Vagina (tissue), 2 donors: Measurements from ENCODE around the gene EIF2B5. TPM values are rescaled to one million over a fixed set of nuclear protein-coding genes. Genes with fewer than 3 reads are reported as not detected.
"Not testable (repeated sequence)": the region's sequence is repeated elsewhere in the genome, so short reads cannot be mapped to it uniquely, and the experiment has no call there.

Source experiments
- DNase-seq, 2 donors: peaks; one replicate each; pipeline ENCODE4 v3.0.0-alpha.2; 2017; ENCODE audit errors: extremely low spot score in 2 of 2
- H3K27ac ChIP-seq: fragments of 200-600 bp; sonication (generic); one replicate; pipeline ENCODE4 v1.5.1; 2019
- H3K27me3 ChIP-seq: fragments of 200-600 bp; sonication (generic); one replicate; pipeline ENCODE4 v1.5.1; 2019
- H3K36me3 ChIP-seq, 2 donors: fragments of 200-600 bp; sonication (generic); one replicate each; pipeline ENCODE4 v1.5.1; 2017 to 2019
- H3K4me1 ChIP-seq: fragments of 200-600 bp; sonication (generic); one replicate; pipeline ENCODE4 v1.5.1; 2019
- H3K4me3 ChIP-seq, 2 donors: fragments of 200-600 bp; sonication (generic); 1 replicate in 1 of 2; 2 replicates in 1 of 2; pipeline ENCODE4 v1.5.1; 2016 to 2019
- H3K9me3 ChIP-seq: fragments of 200-600 bp; sonication (generic); one replicate; pipeline ENCODE4 v1.5.1; 2019
- POLR2A ChIP-seq, 2 donors: fragments of 450-650 bp; IDR thresholded peaks; one replicate each; pipeline ENCODE4 v1.6.1; 2017; ENCODE audit warnings: antibody characterized with exemption in 2 of 2, mild to moderate bottlenecking in 2 of 2, moderate library complexity in 2 of 2
- POLR2AphosphoS5 ChIP-seq, 2 donors: sonication (generic); formaldehyde crosslinking; IDR thresholded peaks; one replicate each; pipeline ENCODE4 v1.9.0; 2017; ENCODE audit warnings: antibody characterized with exemption in 2 of 2, mild to moderate bottlenecking in 2 of 2, low read depth in 1 of 2; ENCODE audit not compliant: insufficient read depth in 1 of 2
- intact Hi-C: fragments of 100-400 bp; cut with DNase I; formaldehyde crosslinking; loops from one replicate; pipeline ENCODE4 v1.15.1; 2023
- total RNA-seq: library from RNA; depleted of rRNA; stranded (reverse); fragments of >200 nt; gene quantifications from one replicate; pipeline ENCODE4 v1.2.3, GENCODE V29; 2016
- TF ChIP-seq, protein P1 (sequence below), 3 experiments: fragments of 450-650 bp in 2 of 3; fragments of 200-600 bp in 1 of 3; sonication (generic) in 1 of 3; IDR thresholded peaks; one replicate each; pipeline ENCODE4 v1.5.1; 2017 to 2019; ENCODE audit warnings: antibody characterized with exemption in 3 of 3, mild to moderate bottlenecking in 2 of 3, moderate library complexity in 2 of 3

Gene EIF2B5
- total RNA-seq, 1 donor from 2014 or later: 30.2 TPM

GRCh38 chr3:184097556-184097955, 37.6 kb upstream of the EIF2B5 start:
- no peak for DNase-seq
- intact Hi-C loops: no loop called here
- no peaks in the 10 kb centered on the region for H3K4me1 ChIP-seq
- no peaks in the 10 kb centered on the region for H3K27me3 ChIP-seq
- no peak overlapping the region for H3K4me3 ChIP-seq
- no peak overlapping the region for H3K27ac ChIP-seq
- H3K36me3 ChIP-seq: no peaks in the 10 kb centered on the region
- no peak for TF ChIP-seq POLR2A (IDR thresholded peaks at IDR 0.05)
- no peak for TF ChIP-seq POLR2AphosphoS5 (IDR thresholded peaks at IDR 0.05; ENCODE audit: insufficient read depth in 1 of 2, low read depth in 1 of 2)
- TF ChIP-seq, protein P1, sequence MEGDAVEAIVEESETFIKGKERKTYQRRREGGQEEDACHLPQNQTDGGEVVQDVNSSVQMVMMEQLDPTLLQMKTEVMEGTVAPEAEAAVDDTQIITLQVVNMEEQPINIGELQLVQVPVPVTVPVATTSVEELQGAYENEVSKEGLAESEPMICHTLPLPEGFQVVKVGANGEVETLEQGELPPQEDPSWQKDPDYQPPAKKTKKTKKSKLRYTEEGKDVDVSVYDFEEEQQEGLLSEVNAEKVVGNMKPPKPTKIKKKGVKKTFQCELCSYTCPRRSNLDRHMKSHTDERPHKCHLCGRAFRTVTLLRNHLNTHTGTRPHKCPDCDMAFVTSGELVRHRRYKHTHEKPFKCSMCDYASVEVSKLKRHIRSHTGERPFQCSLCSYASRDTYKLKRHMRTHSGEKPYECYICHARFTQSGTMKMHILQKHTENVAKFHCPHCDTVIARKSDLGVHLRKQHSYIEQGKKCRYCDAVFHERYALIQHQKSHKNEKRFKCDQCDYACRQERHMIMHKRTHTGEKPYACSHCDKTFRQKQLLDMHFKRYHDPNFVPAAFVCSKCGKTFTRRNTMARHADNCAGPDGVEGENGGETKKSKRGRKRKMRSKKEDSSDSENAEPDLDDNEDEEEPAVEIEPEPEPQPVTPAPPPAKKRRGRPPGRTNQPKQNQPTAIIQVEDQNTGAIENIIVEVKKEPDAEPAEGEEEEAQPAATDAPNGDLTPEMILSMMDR (IDR thresholded peaks at IDR 0.05): no peak
- peaks cover 3% of the 10 kb centered on the region for H3K9me3 ChIP-seq

GRCh38 chr3:184099806-184100686, 35.1 kb upstream of the EIF2B5 start:
- DNase-seq: no peak
- Histone ChIP-seq H3K27me3 (no peaks in the 10 kb centered on the region), H3K4me3 (no peak overlapping the region), H3K4me1 (no peaks in the 10 kb centered on the region), H3K9me3 (no peaks in the 10 kb centered on the region), H3K36me3 (no peaks in the 10 kb centered on the region), H3K27ac (no peak overlapping the region)
- TF ChIP-seq, protein P1 (IDR thresholded peaks at IDR 0.05): no peak
- TF ChIP-seq POLR2A (IDR thresholded peaks at IDR 0.05) (no peak), POLR2AphosphoS5 (IDR thresholded peaks at IDR 0.05; ENCODE audit: insufficient read depth in 1 of 2, low read depth in 1 of 2) (no peak)
- intact Hi-C loops: no loop called here

DNA sequence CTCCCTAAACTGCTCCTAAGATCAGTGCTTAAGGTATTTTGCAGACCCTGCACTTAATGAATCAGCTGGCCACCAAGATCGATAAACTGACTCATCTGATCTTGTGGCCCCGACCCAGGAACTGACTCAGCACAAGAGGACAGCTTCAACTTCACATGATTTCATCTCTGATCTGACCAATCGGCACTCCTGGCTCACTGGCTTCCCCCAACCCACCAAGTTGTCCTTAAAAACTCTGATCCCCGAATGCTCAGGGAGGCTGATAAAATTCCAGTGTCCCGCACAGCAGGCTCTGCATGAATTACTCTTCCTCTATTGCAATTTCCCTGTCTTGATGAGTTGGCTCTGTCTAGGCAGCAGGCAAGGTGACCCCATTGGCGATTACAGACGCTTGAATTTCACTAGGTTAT, 24.8 kb upstream of the EIF2B5 start:
- intact Hi-C loops: no loop called here
- TF ChIP-seq, protein P1 (IDR thresholded peaks at IDR 0.05): no peak
- no peak for TF ChIP-seq POLR2A (IDR thresholded peaks at IDR 0.05)
- no peak for TF ChIP-seq POLR2AphosphoS5 (IDR thresholded peaks at IDR 0.05; ENCODE audit: insufficient read depth in 1 of 2, low read depth in 1 of 2)
- H3K9me3 ChIP-seq: no peaks in the 10 kb centered on the region
- H3K36me3 ChIP-seq: no peaks in the 10 kb centered on the region
- no peak overlapping the region for H3K4me3 ChIP-seq
- no peaks in the 10 kb centered on the region for H3K4me1 ChIP-seq
- H3K27ac ChIP-seq: no peak overlapping the region
- H3K27me3 ChIP-seq: no peaks in the 10 kb centered on the region
- DNase-seq: no peak

GRCh38 chr3:184116017-184116416, 19.1 kb upstream of the EIF2B5 start:
- intact Hi-C loops: no loop called here
- Histone ChIP-seq H3K4me3 (no peak overlapping the region), H3K4me1 (no peaks in the 10 kb centered on the region), H3K27me3 (no peaks in the 10 kb centered on the region), H3K36me3 (no peaks in the 10 kb centered on the region), H3K9me3 (no peaks in the 10 kb centered on the region), H3K27ac (no peak overlapping the region)
- TF ChIP-seq POLR2AphosphoS5 (IDR thresholded peaks at IDR 0.05; ENCODE audit: insufficient read depth in 1 of 2, low read depth in 1 of 2): no peak
- DNase-seq: no peak

DNA sequence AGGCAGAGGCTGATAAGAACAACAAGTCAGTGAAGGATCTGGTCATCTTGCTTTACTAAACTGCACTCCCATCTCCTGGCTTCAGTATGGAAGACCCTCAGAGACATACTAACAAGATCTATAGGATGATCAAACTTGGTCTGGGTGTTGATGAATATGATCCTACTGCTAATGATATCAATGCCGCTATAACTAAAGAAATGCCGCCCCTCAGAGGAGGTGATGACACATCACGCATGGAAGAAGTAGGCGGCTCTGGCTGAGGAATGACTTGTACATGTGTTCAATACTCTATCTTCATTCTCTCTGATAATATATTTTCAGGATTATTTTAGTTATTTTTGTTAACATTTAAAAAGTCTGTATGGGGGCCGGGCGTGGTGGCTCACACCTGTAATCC, 17.5 kb upstream of the EIF2B5 start:
- Histone ChIP-seq H3K36me3 (no peaks in the 10 kb centered on the region), H3K9me3 (no peaks in the 10 kb centered on the region), H3K27me3 (no peaks in the 10 kb centered on the region), H3K4me1 (no peaks in the 10 kb centered on the region), H3K27ac (no peak overlapping the region), H3K4me3 (no peak overlapping the region)
- DNase-seq: no peak
- TF ChIP-seq, protein P1 (IDR thresholded peaks at IDR 0.05): no peak
- intact Hi-C loops: no loop called here

GRCh38 chr3:184121031-184121430, 14.1 kb upstream of the EIF2B5 start:
- H3K9me3 ChIP-seq, DNase-seq, H3K4me1 ChIP-seq, H3K27ac ChIP-seq, H3K27me3 ChIP-seq, H3K36me3 ChIP-seq, H3K4me3 ChIP-seq, intact Hi-C loops: not testable (repeated sequence)
